ENCODE measurements around the gene CKMT2.
A peak's percentile ranks its signal among the peaks of the same experiment; 100 is the strongest.

The CKMT2 gene

DNA sequence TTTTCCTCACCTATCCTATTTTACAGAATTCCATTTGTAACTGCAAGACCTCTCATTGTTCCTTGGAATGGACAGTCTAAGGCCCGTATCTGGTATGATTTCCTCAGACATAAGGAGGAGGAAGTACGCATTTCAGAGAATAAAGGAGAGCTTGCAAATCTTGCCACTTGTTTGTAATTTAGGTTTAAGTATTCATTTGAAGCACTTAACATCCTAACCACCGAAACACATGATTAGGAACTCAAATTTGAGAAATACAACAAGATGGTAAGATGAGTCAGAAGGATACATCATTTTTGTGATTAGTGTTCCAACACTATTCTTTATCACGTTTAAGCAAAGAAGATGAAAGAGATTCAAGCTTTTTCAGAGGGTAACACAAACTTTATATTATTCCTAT, 64.4 kb downstream of the CKMT2 start:
- TF ChIP-seq, protein P1, sequence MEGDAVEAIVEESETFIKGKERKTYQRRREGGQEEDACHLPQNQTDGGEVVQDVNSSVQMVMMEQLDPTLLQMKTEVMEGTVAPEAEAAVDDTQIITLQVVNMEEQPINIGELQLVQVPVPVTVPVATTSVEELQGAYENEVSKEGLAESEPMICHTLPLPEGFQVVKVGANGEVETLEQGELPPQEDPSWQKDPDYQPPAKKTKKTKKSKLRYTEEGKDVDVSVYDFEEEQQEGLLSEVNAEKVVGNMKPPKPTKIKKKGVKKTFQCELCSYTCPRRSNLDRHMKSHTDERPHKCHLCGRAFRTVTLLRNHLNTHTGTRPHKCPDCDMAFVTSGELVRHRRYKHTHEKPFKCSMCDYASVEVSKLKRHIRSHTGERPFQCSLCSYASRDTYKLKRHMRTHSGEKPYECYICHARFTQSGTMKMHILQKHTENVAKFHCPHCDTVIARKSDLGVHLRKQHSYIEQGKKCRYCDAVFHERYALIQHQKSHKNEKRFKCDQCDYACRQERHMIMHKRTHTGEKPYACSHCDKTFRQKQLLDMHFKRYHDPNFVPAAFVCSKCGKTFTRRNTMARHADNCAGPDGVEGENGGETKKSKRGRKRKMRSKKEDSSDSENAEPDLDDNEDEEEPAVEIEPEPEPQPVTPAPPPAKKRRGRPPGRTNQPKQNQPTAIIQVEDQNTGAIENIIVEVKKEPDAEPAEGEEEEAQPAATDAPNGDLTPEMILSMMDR (IDR thresholded peaks at IDR 0.05; ENCODE audit: extremely low read depth, insufficient read depth, missing control alignments): no peak
- in situ Hi-C loops (cut with MboI; ENCODE audit: low pct_unique_long_range_greater_than_20kb, low sequenced_read_pairs, unreplicated experiment): no loop called here
- DNase-seq (ENCODE audit: low spot score): no peak

DNA sequence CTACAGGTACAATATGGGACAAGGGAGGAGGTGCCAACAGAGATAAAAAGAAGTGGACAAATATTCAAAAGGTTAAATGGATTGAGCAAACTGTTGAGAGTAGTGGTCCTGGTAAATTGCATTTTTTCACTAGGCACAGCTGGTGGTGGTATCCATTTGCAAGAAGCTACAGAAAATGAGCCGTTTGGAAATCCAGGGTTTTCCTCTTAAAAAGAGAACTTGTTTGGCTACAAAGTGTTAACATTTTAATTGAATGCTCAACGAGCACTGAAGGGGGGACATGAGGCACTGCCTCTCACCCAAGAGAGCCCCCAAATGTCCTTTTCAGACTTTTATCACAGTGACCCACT, 67.8 kb downstream of the CKMT2 start:
- TF ChIP-seq, protein P1 (IDR thresholded peaks at IDR 0.05; ENCODE audit: extremely low read depth, insufficient read depth, missing control alignments): no peak
- no peak for DNase-seq (ENCODE audit: low spot score)
- in situ Hi-C loops (cut with MboI; ENCODE audit: low pct_unique_long_range_greater_than_20kb, low sequenced_read_pairs, unreplicated experiment): no loop called here

DNA sequence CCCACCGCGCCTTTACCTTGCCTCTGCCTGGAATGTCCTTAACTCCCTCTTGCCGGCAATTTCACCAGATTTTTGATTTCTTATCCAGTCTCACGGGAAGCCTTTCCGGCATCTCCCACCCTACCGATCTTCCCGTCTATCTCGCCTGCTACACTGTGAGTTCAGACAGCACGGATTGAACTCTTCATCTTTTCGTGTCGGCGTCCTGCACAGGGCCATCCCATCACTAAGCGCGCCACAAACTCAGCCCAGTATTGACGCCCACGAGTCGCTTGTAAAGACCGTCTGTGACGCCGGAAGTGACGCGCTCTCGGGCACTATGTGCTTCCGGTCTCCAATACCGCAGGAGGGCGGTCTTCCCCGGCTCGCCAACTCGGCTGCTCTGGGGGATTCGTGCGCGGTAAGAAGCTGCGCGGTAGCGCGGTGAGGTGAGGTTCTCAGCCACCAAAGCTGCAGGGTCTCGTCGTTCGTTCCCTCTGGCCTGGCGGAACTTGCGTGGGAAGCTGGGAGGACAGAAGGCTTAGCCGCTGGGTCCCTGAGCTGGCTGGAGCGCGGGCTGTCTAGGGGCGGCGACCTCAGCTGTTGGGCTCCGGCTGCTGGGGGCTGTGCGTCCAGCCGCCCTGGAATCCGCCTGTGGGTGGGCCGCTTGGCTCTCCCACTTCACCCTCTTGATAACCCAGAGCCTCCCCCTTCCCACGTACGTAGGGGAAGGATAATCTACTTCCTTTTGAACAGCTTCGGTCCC, 68.3 kb downstream of the CKMT2 start, which contains the start of gene ZCCHC9:
Gene ZCCHC9, plus strand, starts transcription at position 317 of the 745 bp plus-strand sequence. CDS start 3,171 bp downstream, outside the sequence.
- peak; percentile 87 for DNase-seq (ENCODE audit: low spot score)
- in situ Hi-C loops (cut with MboI; ENCODE audit: low pct_unique_long_range_greater_than_20kb, low sequenced_read_pairs, unreplicated experiment): no loop called here
- TF ChIP-seq, protein P1 (IDR thresholded peaks at IDR 0.05; ENCODE audit: extremely low read depth, insufficient read depth, missing control alignments): no peak

DNA sequence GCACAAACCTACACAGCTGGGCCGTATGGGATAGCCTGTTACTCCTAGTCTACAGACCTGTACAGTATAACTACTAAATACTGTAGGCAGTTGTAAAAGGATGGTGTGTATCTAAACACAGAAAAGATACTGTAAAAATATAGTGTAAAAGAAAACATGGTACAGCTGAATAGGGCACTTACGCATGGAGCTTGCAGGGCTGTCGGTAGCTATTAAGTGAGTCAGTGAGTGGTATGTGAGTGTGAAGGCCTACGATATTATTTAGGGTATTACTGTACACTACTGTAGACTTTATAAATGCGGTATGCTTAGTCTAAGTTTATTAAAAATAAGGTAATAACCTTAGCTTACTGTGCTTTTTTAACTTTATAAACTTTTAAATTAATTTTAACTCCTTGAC, 69.5 kb downstream of the CKMT2 start:
- in situ Hi-C loops (cut with MboI; ENCODE audit: low pct_unique_long_range_greater_than_20kb, low sequenced_read_pairs, unreplicated experiment): no loop called here
- DNase-seq (ENCODE audit: low spot score): no peak
- TF ChIP-seq, protein P1 (IDR thresholded peaks at IDR 0.05; ENCODE audit: extremely low read depth, insufficient read depth, missing control alignments): no peak

DNA sequence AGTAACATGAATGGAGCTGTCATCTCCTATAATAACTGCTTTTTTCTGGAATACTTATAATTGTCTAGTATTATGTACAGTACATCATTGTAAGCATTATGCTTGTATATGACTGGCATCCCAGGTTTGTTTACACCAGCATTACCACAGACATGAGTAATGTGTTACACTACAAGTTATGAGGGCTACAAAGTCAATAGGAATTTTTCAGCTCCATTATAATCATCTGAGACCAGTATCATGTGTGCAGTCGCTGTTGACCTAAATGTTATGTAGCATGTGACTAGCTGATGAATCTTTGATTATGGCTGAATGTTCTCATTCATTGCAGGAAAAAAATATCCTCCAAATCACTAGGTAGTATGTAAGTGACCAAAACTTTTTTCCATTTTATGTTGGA, 70.4 kb downstream of the CKMT2 start:
- DNase-seq (ENCODE audit: low spot score): no peak
- TF ChIP-seq, protein P1 (IDR thresholded peaks at IDR 0.05; ENCODE audit: extremely low read depth, insufficient read depth, missing control alignments): no peak
- in situ Hi-C loops (cut with MboI; ENCODE audit: low pct_unique_long_range_greater_than_20kb, low sequenced_read_pairs, unreplicated experiment): no loop called here

DNA sequence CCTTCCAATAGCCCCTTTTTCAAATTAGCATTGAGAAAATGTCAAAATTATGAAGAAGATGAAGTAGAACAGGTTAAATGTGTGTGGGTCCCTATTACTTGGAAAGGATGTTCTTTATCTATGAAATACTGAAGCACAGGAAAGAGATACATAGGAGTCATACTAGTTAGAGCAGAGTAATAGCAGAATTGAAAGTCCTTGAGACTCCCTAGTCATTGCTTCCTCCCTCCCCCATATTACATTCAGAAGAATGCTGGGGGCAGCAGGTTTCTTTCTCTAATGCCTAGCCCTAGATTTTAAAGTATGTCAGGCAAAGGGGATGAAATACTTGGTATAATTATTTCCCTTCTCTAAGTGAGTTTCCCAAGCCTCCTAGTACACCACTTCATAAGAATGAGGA, 72.7 kb downstream of the CKMT2 start:
- in situ Hi-C loops (cut with MboI; ENCODE audit: low pct_unique_long_range_greater_than_20kb, low sequenced_read_pairs, unreplicated experiment): no loop called here
- peak; percentile 17 for DNase-seq (ENCODE audit: low spot score)
- TF ChIP-seq, protein P1 (IDR thresholded peaks at IDR 0.05; ENCODE audit: extremely low read depth, insufficient read depth, missing control alignments): no peak
